Measurements from ENCODE around the gene ZNF827. TPM values are rescaled to one million over a fixed set of nuclear protein-coding genes. Genes with fewer than 3 reads are reported as not detected.

Gene ZNF827
- total and polyA plus RNA-seq, 2 of the 8 experiments (the other 6 are each of a cell fraction or from before 2014, with no cell fraction given) = 25.3 to 26.2 TPM

GRCh38 chr4:145824463-145824862 lies 114.2 kb downstream of the ZNF827 start (continued):
- no peak for TF ChIP-seq JUN (IDR thresholded peaks at IDR 0.05; ENCODE audit: low read depth, low read length)
- TF ChIP-seq RAD21 (IDR thresholded peaks at IDR 0.05 in 1 of 2, conservative IDR thresholded peaks at IDR 0.05 in 1 of 2; ENCODE audit: low read depth in 2 of 2, low read length in 2 of 2) = no peak
- no peak for TF ChIP-seq BACH1 (IDR thresholded peaks at IDR 0.05; ENCODE audit: low read length)
- no peak for TF ChIP-seq TEAD4 (IDR thresholded peaks at IDR 0.05; ENCODE audit: low read depth, low read length)
- TF ChIP-seq GTF2F1 (IDR thresholded peaks at IDR 0.05; ENCODE audit: borderline replicate concordance, low read depth, low read length) = no peak
- no peak for TF ChIP-seq SIRT6 (IDR thresholded peaks at IDR 0.05; ENCODE audit: low read length)
- no peak for TF ChIP-seq NRF1 (IDR thresholded peaks at IDR 0.05; ENCODE audit: low read depth, low read length)

Data from H1 (cell line).